HL-60/S4 (cell line): ENCODE measurements around the gene PROM1.

Experiments used
- in situ Hi-C: fragments of 300-500 bp; cut with MboI; formaldehyde crosslinking; loops from 2 replicates; pipeline ENCODE4 v1.14.3; 2022; ENCODE audit warnings: low sequenced_read_pairs

PROM1 gene

DNA sequence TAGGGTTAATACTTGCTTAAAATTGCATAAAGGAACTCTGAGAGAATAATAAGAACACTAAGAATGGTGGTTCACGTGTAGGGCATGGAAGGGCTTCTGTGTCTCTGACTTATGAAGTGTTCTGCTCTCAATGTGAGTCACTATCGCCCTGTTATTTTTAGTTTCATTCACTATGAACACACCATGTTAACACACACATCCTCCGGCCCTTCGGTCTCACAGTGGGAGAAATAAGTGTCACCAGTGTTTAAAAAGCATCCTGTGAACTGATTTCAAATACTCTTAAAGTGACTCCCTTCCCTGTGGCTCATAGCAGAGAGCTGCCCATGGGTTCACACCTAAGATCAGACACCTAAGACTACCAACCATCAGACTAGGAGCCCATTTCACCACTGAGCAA is 87.0 kb downstream of the PROM1 start:
- in situ Hi-C loops: loop anchor here (25.0 kb wide), 1 partner anchor 759 kb away; no protein-coding TSS in a partner anchor

GRCh38 chr4:15995826-15996225 is 88.0 kb downstream of the PROM1 start:
- in situ Hi-C loops: loop anchor here (25.0 kb wide), 1 partner anchor 759 kb away; no protein-coding TSS in a partner anchor

DNA sequence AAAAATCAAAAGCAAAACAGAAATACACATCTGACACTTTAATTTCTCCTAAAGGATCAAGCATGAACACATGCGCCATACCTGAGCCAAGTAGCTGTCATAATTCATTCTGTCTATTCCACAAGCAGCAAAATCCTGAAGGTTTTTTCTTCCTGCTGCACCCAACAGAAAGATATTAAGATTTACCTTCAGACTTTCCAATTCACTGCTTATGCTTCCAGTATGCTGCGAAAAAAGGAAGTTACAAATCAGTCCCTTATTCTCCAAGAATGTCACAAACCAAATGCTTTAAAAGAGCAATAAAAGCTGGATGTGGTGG is 91.7 kb downstream of the PROM1 start:
- in situ Hi-C loops: loop anchor here (25.0 kb wide), 1 partner anchor 755 kb away; no protein-coding TSS in a partner anchor

DNA sequence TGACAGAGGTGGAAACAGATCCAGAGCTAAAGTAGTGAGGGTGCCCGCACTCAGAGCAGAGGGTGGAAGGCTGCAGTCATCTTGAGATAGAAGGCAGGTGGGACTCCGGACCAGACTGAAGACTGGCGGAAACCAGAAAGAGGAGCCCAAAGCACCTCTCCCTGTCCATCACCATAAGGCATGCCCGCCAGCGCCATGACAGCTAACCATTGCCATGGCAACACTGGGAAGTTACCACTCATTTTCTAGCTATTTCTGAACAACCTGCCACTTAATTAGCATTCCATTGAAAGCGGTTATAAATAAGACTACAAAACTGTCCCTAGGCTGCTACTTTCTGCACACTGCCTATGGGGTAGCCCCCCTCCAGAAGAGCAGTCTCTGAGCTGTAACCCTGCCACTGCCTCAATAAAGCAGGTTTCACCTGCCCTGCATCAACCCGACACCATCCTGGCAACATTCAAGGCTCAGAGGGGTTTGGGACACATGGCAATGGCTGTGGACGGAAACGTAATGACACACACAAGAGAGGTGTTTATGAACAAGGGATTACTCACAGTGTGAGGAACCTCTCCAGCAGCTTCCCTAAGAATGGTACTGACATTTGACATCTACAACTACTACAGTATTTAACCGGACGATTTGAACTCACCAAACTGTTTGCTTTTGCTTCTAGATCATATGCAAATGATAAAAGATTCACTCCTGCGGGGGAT is 93.1 kb downstream of the PROM1 start:
- in situ Hi-C loops: loop anchor here (25.0 kb wide), 1 partner anchor 753 kb away; no protein-coding TSS in a partner anchor

- in situ Hi-C loops: loop anchor here (25.0 kb wide), 1 partner anchor 752 kb away; no protein-coding TSS in a partner anchor
These were observed 94.4 kb downstream of the PROM1 start for GRCh38 chr4:15989424-15989823.

GRCh38 chr4:15988222-15988621 is 95.6 kb downstream of the PROM1 start:
- in situ Hi-C loops: loop anchor here (25.0 kb wide), 1 partner anchor 751 kb away; no protein-coding TSS in a partner anchor

GRCh38 chr4:15986907-15987306 is 96.9 kb downstream of the PROM1 start:
- in situ Hi-C loops: loop anchor here (25.0 kb wide), 1 partner anchor 750 kb away; no protein-coding TSS in a partner anchor

DNA sequence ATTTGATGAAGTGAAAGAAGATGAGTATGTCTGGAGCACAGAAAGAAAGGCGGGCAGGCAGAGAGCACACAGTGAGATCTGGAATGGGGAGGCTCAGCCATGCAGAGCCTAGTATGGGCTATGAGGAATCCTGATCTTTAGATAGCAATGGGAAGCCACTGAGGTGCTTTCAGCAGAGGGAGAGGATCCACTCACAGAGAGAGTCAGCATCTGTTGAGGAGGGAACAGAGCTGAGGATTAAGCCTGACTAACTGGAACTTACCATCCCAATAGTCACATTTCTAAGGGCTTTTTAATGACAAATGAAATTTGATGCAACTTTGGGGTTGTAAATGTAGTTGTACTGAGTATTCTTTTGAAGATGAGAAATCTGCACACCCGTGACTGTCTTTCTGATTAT is 100.2 kb downstream of the PROM1 start:
- in situ Hi-C loops: loop anchor here (25.0 kb wide), 1 partner anchor 746 kb away; no protein-coding TSS in a partner anchor

DNA sequence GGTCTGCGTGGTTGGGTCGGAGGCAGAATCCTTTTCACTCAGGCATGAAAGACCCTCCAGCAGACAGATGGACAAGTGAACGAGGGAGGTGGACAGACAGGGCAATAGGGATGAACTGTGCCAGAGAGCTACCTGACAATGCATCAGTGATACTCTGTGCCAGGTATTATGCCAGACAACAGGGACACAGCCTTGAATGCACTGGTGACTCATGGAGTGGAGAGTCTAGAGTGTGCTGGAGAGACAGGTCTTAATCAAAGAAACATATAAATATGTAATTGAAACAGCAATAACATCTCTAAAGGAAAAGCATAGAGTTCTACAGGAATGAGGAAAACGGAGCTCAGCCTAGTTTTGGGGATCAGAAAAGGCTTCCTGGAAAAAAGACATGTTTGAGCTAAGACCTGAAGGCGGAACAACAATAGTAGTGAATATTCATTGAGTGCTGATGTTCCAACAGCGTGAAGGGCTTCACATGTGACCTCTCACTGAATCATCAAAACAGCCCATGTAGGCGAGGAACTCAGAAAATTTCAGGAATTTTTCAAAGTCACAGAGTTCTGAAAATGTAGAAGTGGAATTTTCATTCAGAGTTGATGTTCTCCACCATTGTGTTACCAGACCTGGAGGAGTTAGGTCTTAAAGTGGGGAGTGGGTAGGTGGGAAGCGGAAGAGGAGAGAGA is 100.8 kb downstream of the PROM1 start:
- in situ Hi-C loops: loop anchor here (25.0 kb wide), 1 partner anchor 746 kb away; no protein-coding TSS in a partner anchor

GRCh38 chr4:15976456-15977447 is 107.1 kb downstream of the PROM1 start:
- in situ Hi-C loops: loop anchor here (25.0 kb wide), 1 partner anchor 739 kb away; no protein-coding TSS in a partner anchor

- in situ Hi-C loops: loop anchor here (25.0 kb wide), 1 partner anchor 484 kb away; no protein-coding TSS in a partner anchor
These were observed 112.6 kb downstream of the PROM1 start for GRCh38 chr4:15971068-15971801.

DNA sequence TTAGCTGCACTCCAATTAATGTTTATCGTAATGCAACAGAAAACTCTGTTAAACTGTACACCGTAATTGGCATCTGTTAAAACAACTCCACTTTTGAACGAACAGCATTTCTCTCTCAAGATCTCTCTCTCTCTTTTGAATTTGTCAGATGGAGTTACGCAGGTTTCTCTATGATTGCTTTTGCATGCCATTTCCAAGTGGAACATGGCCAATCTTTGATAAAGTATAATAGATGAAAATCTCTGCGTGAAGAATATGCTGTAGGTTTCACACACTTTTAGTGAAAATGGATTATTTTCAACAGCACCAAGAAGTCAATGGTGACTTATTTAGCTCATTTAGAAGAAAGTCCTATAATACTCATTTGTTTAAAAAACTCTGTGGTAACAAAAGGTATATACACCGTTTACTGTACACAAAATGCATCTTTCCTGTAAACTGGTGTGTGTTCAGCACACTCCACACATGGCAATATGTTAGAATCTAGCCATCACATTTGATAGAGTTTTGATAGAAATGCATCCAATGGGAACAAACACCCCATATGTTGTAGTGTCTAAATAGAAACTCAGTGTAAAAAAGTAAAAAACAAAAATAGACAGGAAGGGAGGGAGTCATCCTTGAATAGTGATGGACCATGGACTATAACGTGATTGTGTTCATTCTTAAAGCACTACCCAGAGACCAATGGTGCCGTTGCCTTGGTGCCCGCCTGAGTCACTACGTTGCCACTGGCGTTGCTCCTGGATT is 115.1 kb downstream of the PROM1 start:
- in situ Hi-C loops: loop anchor here (25.0 kb wide), 1 partner anchor 481 kb away; no protein-coding TSS in a partner anchor

DNA sequence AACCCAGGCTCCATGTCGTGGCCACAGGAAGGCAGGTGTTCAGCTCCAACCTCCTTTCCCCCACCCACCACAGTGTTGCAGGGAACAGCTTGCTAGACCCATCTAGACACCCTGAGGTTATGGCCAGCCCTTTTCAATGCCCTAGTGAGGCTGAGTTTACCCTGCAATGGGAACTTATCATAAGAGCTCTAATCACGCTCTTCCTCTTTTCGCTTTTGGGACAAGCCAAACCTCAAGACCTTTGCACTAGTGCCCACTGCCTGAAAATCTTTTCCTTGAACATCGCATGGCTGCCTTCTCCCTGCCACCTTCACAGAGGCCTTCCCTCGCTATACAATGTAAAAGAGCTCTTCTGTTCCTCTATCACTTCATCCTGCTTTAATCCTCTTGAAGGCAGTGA is 118.5 kb downstream of the PROM1 start:
- in situ Hi-C loops: loop anchor here (25.0 kb wide), 1 partner anchor 478 kb away; no protein-coding TSS in a partner anchor

DNA sequence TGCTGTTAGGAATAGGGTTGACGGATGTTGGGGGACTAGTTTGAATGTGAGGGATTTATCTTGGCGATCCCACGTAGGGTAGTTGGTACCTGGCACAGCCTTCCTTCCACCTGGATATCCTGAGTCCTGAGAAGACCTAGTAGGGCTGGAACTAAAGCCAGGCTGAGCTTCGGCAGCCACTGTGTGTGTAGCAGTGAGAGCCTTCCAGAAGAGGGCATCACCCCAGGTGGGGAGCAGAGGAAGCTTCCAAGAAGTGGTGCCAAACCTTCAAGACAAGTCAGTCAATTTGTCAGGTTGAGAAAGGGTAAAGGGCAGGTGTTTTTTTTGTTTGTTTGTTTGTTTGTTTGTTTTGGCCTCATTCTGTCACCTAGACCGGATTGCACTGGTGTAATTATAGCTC is 119.7 kb downstream of the PROM1 start:
- in situ Hi-C loops: loop anchor here (25.0 kb wide), 1 partner anchor 477 kb away; no protein-coding TSS in a partner anchor

- in situ Hi-C loops: loop anchor here (25.0 kb wide), 1 partner anchor 476 kb away; no protein-coding TSS in a partner anchor
These were observed 120.2 kb downstream of the PROM1 start for GRCh38 chr4:15963576-15963975.

DNA sequence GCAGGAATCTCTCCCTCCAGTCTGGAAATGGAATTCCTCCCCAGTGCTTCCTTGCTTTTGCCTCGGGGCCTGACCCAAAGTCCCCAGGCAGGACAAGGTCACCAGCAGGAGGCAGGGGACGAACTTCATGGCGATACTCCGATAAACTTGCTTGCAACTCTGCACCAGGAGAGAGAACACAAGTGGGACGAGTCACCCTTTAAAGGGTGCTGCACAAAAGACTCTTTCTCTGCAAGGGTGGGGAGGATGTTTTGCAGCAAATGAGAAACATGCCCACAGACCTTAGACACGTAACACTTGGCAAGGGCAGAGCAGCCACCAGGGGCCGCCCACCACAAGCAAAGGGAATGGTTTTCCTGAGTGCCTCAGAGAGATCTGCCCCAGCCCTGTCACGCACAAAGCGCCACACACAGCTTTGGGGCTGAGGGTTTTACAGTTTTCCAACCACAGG is 120.8 kb downstream of the PROM1 start, which contains the start of gene FGFBP2:
TSS of gene FGFBP2 (minus strand) at position 175 of the 451 bp plus-strand sequence. CDS start at position 129, 46 bp downstream.
- in situ Hi-C loops: loop anchor here (25.0 kb wide), 1 partner anchor 476 kb away; no protein-coding TSS in a partner anchor

DNA sequence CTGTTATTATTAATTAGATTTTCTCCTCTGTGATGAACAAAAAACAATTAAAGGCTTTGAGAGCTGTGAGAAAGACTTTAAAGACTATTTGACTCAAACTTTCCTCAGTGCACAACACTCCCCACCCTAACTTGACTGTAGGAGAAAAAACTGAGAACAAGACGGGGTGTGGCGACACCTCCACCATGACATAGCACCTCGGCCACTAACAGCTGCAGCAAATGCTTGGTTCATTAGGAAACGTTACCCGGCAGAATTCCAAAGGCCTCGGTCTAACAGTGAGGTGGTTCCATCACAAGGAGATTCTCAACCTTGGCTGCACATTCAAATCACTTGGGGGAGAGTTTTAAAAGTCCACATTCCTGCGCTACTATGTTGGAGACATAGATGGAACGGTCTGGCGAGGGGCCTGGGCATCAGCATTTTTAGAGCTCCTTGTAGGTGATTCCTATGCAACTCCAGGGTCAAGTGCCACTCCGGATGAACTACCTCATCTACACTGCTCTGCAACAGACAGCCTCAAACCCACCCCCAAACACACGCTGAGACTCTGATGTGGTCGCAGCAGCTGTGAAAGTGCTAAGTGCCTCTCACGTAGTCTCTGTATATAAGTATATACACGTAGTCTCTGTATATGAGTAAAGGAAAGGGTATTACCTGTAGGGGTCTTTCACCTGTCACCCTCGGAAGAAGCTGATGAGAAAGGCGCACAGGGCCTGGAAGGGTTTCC is 121.9 kb downstream of the PROM1 start:
- in situ Hi-C loops: loop anchor here (25.0 kb wide), 1 partner anchor 475 kb away; no protein-coding TSS in a partner anchor

DNA sequence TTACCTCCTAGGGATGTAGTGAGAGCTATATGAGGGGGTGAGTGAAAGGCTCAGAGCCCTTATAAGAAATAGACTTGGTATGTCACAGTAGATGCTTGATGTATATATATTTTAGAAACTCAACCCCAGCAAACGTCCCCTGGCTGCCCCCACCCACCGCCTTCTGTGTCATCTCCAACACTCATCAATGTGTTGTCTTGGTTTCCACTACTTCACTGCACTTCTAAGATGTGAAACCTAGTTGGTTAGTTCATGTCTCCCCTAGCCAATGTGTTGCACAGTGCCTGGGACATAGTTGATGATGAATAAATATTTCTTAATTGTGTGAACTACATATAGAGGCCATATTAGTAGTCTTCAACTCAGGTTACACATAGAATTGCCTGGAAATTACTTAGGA is 125.3 kb downstream of the PROM1 start:
- in situ Hi-C loops: loop anchor here (25.0 kb wide), 1 partner anchor 471 kb away; no protein-coding TSS in a partner anchor
